Stimulated activated naive CD4-positive, alpha-beta T cell (primary cell): ENCODE results near the gene HOXA3.

ENCODE experiments used
- DNase-seq, 6 experiments: peaks; one replicate each; lab custom pipeline; 2025; lab: John Stamatoyannopoulos, UW

Gene HOXA3

GRCh38 chr7:27154901-27155815 is 2.8 kb upstream of the HOXA3 start:
- peak in 1 of 6 experiments; percentile 16 for DNase-seq

- DNase-seq, result no peak
These were observed 2.0 kb upstream of the HOXA3 start for GRCh38 chr7:27154369-27154768.

DNA sequence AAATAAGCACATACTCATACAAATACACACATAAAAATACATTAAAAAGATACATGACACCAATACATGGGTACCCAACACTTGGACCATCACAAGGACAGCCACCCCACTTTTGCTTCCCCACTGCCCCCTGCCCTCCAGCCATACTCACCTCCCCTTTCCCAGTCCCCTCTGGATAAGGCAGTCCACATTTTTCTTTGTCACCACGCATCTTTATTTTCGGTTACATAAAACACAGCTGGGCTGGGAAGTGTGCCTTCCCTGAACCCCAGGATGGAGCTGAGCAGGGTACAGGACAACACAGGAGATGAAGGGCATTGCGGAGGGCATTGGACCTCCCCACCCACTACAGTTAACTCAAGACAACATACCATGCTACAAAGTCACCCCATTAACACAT is 1.1 kb upstream of the HOXA3 start:
- no peak for DNase-seq

GRCh38 chr7:27152816-27153442 is 546 bp upstream of the HOXA3 start:
- DNase-seq, result no peak

DNA sequence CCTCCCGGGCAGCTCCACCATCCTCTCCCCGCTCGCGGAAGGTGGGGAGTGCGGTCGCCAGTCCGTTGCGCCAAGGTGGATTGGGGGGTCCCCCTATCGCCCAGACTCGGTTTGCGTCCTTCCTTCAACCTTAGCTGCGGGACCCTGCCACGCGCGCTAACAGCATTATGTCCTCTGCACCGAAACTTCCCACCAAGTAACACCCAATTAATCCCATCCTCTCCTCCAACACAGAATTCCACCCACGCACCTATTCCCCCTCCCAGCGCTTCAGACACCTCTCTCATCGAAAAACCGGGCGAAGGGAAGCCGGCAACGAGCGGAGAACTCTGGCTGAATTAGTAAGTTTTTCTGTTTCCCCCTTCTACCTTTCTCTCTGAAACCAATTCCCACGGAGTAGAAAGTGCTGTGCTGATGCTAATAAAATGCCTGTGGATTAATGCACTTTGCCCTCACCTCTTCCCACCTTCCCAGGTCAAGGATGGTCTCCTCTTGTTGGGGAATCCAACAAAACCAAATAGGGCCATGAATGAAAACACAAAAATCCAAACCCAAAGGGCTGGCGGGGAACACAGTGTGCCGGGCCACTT is 947 bp downstream of the HOXA3 start:
- DNase-seq, result no peak

- DNase-seq, result peak in 4 of 6 experiments; percentile 19 to 56 (median 35)
These were observed 1.6 kb downstream of the HOXA3 start for GRCh38 chr7:27150568-27151340.

- no peak for DNase-seq
These were observed 2.4 kb downstream of the HOXA3 start for GRCh38 chr7:27149842-27150567.

DNA sequence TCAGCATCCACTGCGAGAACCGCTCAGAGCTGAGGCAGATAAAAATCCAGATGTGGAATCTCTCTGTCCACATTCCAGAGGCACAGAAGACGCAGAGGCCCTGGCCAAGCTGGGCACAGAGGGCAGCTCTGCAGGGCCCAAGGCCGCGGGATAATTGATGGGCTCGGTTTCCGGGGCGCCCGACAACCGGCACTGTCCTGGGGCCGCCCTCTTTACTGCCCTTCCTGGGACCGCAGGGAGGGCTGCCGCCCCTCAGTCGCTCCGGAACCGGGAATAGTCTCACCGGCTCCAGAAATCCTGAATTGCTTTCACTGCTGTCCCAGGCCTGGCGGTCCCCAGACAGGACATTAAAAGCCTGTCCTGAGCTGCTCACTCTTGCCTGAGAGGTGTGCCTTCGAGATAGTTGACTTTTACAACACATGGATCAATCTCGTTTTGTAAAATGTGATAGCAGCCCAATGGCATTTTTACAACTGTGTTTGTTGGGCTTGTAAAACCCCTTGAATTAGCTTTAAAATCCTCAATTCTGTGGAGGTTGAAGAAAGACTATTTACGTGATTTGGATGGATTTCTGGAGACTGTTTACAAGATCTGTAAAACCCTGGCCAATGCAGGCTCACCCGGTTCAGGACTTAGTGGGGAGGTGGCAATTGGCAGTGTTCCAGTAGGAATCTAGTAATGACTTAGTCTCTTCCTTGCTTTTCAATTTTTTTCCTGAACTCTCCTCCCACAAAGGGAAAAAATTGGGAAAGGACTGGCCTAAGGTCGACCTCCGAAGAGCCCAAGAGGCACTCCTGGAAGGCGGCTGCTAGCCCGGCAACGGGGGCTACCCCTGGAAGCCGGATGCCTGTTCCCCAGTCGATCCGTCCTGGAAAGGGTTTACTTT is 3.4 kb downstream of the HOXA3 start:
- no peak for DNase-seq

- no peak for DNase-seq
These were observed 4.2 kb downstream of the HOXA3 start for GRCh38 chr7:27148031-27148755.

DNA sequence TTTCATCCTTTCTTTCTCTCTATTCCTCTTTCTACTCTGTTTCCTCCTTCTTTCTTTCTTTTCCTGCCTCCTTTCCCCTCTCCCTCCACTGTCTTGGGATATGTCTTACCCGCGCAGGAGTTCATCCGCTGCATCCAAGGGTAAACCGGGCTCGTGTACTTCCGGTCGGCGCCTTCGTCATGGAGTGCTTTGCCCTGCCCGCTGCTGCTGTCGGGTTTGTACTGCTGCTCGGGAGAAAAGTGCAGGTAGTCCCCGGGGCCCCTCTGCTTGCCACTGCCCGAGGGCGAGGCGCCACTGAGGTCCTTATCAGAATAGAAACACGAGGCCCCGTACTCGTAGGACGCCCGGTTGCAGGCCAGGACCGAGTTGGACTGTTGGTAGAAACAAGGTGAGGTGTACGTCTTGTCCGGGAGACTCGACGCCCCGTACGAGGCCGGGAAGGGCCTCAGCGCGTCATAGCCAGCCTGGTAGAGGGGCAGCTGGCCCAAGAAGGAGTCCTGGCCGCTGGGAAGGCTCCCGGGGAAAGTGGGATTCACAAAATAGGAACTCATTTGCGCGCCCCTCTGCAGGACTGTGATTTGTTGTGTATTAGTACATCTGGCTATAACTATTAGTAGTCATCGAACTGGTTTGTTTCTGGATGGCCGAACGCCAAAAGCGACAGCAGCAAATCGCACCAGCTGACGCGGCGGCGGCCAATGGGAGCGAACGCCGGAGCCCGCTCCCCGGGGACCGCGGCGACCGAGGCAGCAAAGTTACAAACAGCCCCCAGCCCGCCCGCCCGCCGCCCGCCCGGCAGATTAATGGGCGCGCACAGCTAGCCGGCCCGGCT is 5.0 kb downstream of the HOXA3 start, which contains the start of gene HOXA6:
Gene HOXA6, minus strand, starts transcription at position 576 of the 832 bp plus-strand sequence. Its CDS starts 25 bp downstream, at position 551.
- no peak for DNase-seq

DNA sequence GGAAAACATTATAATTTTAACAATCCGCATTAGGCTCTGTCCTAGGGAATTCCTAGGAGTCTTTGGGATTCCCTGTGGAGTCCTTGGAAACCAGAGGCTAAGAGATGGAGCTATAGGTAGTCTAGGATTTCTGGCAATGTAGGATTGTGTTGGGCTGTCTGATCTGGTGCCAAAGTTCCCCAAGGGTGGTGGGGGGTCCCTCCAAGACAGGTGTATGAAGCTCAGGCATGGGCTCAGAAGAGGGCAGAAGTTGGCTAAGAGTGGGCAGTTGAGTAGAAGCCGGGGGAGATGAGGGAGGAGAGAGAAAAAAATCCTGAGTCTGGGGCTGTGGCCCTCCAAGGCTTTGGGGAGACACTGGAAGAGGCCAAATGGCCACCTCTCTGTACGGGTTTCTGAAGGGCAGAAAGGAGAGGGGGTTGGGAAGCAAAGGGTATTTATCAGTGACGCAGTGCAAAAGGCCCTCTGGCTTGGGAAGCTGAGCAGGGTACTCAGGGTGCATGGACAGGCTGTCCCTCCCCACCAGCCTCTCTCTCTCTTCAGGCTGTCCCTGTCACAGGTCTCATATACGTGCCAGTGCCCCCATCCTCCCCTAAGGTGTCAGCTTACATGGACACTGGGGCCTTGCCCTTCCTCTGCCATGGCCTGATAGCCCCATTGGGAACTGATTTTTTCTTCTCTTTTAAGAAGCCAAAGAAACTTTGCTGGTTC is 5.7 kb downstream of the HOXA3 start:
- DNase-seq, result no peak

- DNase-seq, result no peak
These were observed 6.4 kb downstream of the HOXA3 start for GRCh38 chr7:27145914-27146412.

DNA sequence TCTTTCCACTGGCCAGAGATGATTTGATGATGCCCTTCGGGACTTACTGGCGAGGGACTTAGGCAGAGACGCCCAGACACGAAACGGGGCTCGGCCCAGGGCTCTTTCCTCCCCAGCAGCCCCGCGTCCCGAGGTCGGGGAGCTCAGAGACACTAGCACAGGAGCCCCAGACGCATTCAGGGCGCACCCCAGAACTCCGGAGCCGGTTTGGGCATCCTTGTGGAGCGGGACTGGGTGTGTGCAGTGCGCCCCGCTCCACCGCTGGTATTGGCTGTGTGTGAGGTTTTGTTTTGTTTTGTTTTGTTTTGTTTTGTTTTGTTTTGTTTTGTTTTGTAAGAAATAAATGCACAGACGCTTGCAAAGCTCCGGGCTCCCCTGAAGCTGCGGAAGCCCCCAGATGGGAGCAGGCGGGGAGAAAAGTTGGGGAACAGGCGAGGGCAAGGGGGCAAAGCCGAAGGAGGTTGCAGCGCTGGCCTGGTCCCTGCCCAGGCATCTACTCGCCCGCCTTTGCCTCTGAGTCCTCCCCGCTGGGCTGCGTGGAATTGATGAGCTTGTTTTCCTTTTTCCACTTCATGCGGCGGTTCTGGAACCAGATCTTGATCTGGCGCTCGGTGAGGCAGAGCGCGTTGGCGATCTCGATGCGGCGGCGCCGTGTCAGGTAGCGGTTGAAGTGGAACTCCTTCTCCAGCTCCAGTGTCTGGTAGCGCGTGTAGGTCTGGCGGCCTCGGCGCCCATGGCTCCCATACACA is 7.0 kb downstream of the HOXA3 start:
- no peak for DNase-seq

DNA sequence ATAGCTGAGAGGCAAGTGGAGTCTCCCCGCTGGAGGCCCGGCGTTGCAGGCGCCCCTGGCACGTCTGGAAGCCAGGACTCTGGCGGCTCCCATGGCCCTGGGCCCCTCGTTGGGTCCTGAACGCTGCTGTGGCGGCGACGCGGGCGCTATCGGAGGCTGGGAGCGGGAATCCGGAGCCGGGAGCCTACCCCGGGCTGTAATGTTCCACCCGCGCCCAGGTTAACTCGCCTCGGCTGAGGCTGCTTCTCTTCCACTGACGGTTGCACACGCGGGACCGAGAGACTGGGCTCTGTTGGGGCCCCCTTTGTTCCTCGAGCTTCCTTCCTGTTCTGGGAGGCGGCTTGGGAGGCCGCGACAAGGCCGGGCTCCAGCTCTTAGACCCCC is 7.6 kb downstream of the HOXA3 start:
- DNase-seq, result no peak

DNA sequence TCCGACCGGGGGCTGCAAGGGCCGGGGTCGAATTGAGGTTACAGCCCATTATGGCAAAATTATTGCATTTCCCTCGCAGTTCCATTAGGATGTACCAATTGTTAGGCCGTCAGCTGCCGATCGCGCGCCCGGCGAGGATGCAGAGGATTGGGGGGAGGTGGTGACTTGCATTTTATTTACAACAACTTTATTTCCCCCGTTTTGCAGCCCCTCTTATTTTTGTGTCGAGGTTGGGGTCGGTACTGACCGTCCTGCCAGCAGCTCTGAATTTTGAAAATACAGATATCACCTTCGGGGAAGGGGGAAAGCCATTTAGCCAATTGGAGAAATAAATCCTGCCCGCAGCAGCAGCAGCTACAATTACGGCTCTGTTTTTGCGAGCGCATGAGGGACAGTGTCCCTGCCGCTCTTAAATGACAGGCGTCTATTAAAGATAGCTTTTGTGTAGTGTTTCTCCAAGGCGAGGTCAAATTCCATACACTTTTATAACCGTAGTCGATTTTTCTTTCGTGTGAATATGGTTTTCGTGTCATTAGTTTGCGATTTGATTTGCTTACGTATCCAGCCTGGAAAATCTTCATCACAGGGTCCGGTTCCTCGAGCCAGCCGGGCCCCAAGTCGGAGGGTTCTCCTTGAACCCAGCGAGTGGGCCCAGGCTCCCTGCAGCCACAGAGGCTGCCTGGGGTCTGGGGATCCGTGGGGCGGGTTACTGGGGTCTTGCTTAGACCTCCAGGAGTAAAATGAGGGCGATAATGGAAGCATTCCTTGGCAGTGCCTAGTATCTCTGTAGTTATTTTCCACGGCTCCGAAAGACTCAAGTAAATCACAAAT is 8.2 kb downstream of the HOXA3 start:
- no peak for DNase-seq
